H9 (cell line): ENCODE data around the gene BRI3BP. TPM values are rescaled to one million over a fixed set of nuclear protein-coding genes. Genes with fewer than 3 reads are reported as not detected.
"Not testable (repeated sequence)": the region's sequence is repeated elsewhere in the genome, so short reads cannot be mapped to it uniquely, and the experiment has no call there.

Source experiments
- DNase-seq: peaks from one replicate; pipeline ENCODE4 v3.0.0-alpha.2; 2017
- H2AFZ ChIP-seq: one replicate; pipeline ENCODE4 v1.6.1; 2013; ENCODE audit warnings: mild to moderate bottlenecking, low read length, control low read depth, moderate library complexity
- H2AK5ac ChIP-seq: 2 replicates; pipeline ENCODE4 v1.6.1; 2013; ENCODE audit warnings: low read length, control low read depth, mixed read lengths; ENCODE audit not compliant: insufficient read length
- H2BK120ac ChIP-seq: one replicate; pipeline ENCODE4 v1.6.1; 2013; ENCODE audit warnings: low read depth, mild to moderate bottlenecking, low read length, control low read depth, inconsistent platforms; ENCODE audit not compliant: poor library complexity, severe bottlenecking
- H2BK12ac ChIP-seq: 2 replicates; pipeline ENCODE4 v1.6.1; 2013; ENCODE audit warnings: low read length, control low read depth, mixed read lengths, low read depth; ENCODE audit not compliant: insufficient read length
- H2BK15ac ChIP-seq: 2 replicates; pipeline ENCODE4 v1.6.1; 2013; ENCODE audit warnings: low read depth, low read length, control low read depth
- H2BK20ac ChIP-seq: one replicate; pipeline ENCODE4 v1.6.1; 2013; ENCODE audit warnings: low read depth, mild to moderate bottlenecking, low read length, control low read depth, inconsistent platforms; ENCODE audit not compliant: poor library complexity, severe bottlenecking
- H2BK5ac ChIP-seq: 2 replicates; pipeline ENCODE4 v1.6.1; 2013; ENCODE audit warnings: low read length, control low read depth, mixed read lengths; ENCODE audit not compliant: insufficient read length
- H3K14ac ChIP-seq: 2 replicates; pipeline ENCODE4 v1.6.1; 2013; ENCODE audit warnings: low read length, control low read depth; ENCODE audit not compliant: insufficient read depth
- H3K18ac ChIP-seq: 2 replicates; pipeline ENCODE4 v1.6.1; 2013; ENCODE audit warnings: low read depth, mild to moderate bottlenecking, mixed read lengths, low read length, control low read depth; ENCODE audit not compliant: insufficient read length
- H3K23ac ChIP-seq: 2 replicates; pipeline ENCODE4 v1.6.1; 2013; ENCODE audit warnings: low read length, control low read depth, mixed read lengths, low read depth; ENCODE audit not compliant: insufficient read length
- H3K23me2 ChIP-seq: 2 replicates; pipeline ENCODE4 v1.6.1; 2013; ENCODE audit warnings: low read depth, mild to moderate bottlenecking, mixed read lengths, low read length, control low read depth; ENCODE audit not compliant: insufficient read length, poor library complexity, severe bottlenecking
- H3K27ac ChIP-seq: 2 replicates; pipeline ENCODE4 v1.5.1; 2013; ENCODE audit warnings: low read length, control low read depth, mixed read lengths, low read depth; ENCODE audit not compliant: insufficient read length
- H3K27me3 ChIP-seq: 2 replicates; pipeline ENCODE4 v1.6.1; 2013; ENCODE audit warnings: low read length, control low read depth, inconsistent platforms; ENCODE audit not compliant: insufficient read depth
- H3K4ac ChIP-seq: 2 replicates; pipeline ENCODE4 v1.6.1; 2013; ENCODE audit warnings: low read depth, mild to moderate bottlenecking, control low read depth, inconsistent platforms, low read length, moderate library complexity
- H3K4me1 ChIP-seq: 2 replicates; pipeline ENCODE4 v1.6.1; 2013; ENCODE audit warnings: low read length, control low read depth, inconsistent platforms; ENCODE audit not compliant: insufficient read depth
- H3K4me2 ChIP-seq: 2 replicates; pipeline ENCODE4 v1.6.1; 2013; ENCODE audit warnings: low read length, control low read depth, mixed read lengths; ENCODE audit not compliant: insufficient read length, insufficient read depth
- H3K56ac ChIP-seq: 2 replicates; pipeline ENCODE4 v1.6.1; 2013; ENCODE audit warnings: low read depth, mild to moderate bottlenecking, mixed read lengths, low read length, control low read depth; ENCODE audit not compliant: insufficient read length
- H3K79me1 ChIP-seq: 2 replicates; pipeline ENCODE4 v1.6.1; 2013; ENCODE audit warnings: low read depth, mild to moderate bottlenecking, moderate library complexity, low read length, control low read depth, inconsistent platforms; ENCODE audit not compliant: insufficient read depth, poor library complexity, severe bottlenecking
- H3K79me2 ChIP-seq: 2 replicates; pipeline ENCODE4 v1.6.1; 2013; ENCODE audit warnings: low read length, control low read depth, inconsistent platforms; ENCODE audit not compliant: insufficient read depth
- H3K9ac ChIP-seq: 2 replicates; pipeline ENCODE4 v1.6.1; 2013; ENCODE audit warnings: low read length, control low read depth, mixed read lengths; ENCODE audit not compliant: insufficient read length; ENCODE audit errors: extremely low read depth
- H3K9me3 ChIP-seq: one replicate; pipeline ENCODE4 v1.6.1; 2013; ENCODE audit warnings: low read depth, low read length, inconsistent platforms; ENCODE audit not compliant: control insufficient read depth
- H3T11ph ChIP-seq: one replicate; pipeline ENCODE4 v1.6.1; 2013; ENCODE audit warnings: mild to moderate bottlenecking, low read length, control low read depth, inconsistent platforms
- H4K20me1 ChIP-seq: one replicate; pipeline ENCODE4 v1.6.1; 2013; ENCODE audit not compliant: control insufficient read depth, insufficient read length, insufficient read depth
- H4K5ac ChIP-seq: 2 replicates; pipeline ENCODE4 v1.6.1; 2013; ENCODE audit warnings: low read depth, mild to moderate bottlenecking, mixed read lengths, low read length, control low read depth; ENCODE audit not compliant: insufficient read length
- H4K8ac ChIP-seq: replicated peaks from 2 replicates; pipeline ENCODE4 v1.6.1; 2013; ENCODE audit warnings: low read length, control low read depth, mixed read lengths, low read depth; ENCODE audit not compliant: insufficient read length
- H4K91ac ChIP-seq: 2 replicates; pipeline ENCODE4 v1.6.1; 2013; ENCODE audit warnings: low read depth, mild to moderate bottlenecking, moderate library complexity, mixed read lengths, low read length, control low read depth; ENCODE audit not compliant: insufficient read length
- H3K27ac Mint-ChIP-seq, 3 experiments: 2 replicates in 2 of 3; 3 replicates in 1 of 3; pipeline ENCODE4 v1.8.0; 2020 to 2021; ENCODE audit warnings: mixed read lengths in 3 of 3, mild to moderate bottlenecking in 1 of 3, moderate library complexity in 1 of 3
- H3K27me3 Mint-ChIP-seq: 2 replicates; pipeline ENCODE4 v1.8.0; 2021; ENCODE audit warnings: low read depth, mild to moderate bottlenecking, moderate library complexity, mixed read lengths
- H3K36me3 Mint-ChIP-seq, 3 experiments: 2 replicates in 2 of 3; 3 replicates in 1 of 3; pipeline ENCODE4 v1.8.0; 2020 to 2021; ENCODE audit warnings: low read depth in 3 of 3, mixed read lengths in 3 of 3; ENCODE audit not compliant: insufficient read depth in 1 of 3
- H3K4me1 Mint-ChIP-seq, 2 experiments: 2 replicates each; pipeline ENCODE4 v1.8.0; 2020; ENCODE audit warnings: mixed read lengths in 2 of 2
- H3K4me3 Mint-ChIP-seq, 2 experiments: 2 replicates in 1 of 2; 3 replicates in 1 of 2; pipeline ENCODE4 v1.8.0; 2020 to 2021; ENCODE audit warnings: mild to moderate bottlenecking in 2 of 2, mixed read lengths in 2 of 2, moderate library complexity in 1 of 2
- H3K9me3 Mint-ChIP-seq, 2 experiments: 2 replicates in 1 of 2; 3 replicates in 1 of 2; pipeline ENCODE4 v1.8.0; 2020; ENCODE audit warnings: mild to moderate bottlenecking in 2 of 2, mixed read lengths in 2 of 2, moderate library complexity in 1 of 2
- CTCF ChIP-seq: fragments of 200-600 bp; sonication (generic); conservative IDR thresholded peaks from 3 replicates; pipeline ENCODE4 v1.8.0; 2021; ENCODE audit warnings: antibody characterized with exemption, mild to moderate bottlenecking
- WGBS: extraction: QIAGEN DNeasy Blood & Tissue Kit; methylation state at CpG from one replicate; pipeline ENCODE4 v1.1.7; 2013; ENCODE audit warnings: missing lambda C conversion rate, low lambda C conversion rate, mixed read lengths; ENCODE audit not compliant: insufficient read length; ENCODE audit errors: extremely low coverage; 5-methylcytosine and 5-hydroxymethylcytosine counted together
- total RNA-seq: library from RNA; stranded (reverse); gene quantifications from 2 replicates; pipeline ENCODE4 v1.2.1, GENCODE V29; 2021

Gene BRI3BP
- total RNA-seq, 1 experiment from 2014 or later, result 10.5 TPM

GRCh38 chr12:125072496-125072895 is 79.1 kb downstream of the BRI3BP start:
- Mint-ChIP-seq H3K36me3 (peaks cover 21 to 40% (median 33%) of the 10 kb centered on the region in 3 experiments), H3K4me1 (peaks cover 10 to 11% of the 10 kb centered on the region in 2 experiments), H3K4me3 (no peak overlapping the region), H3K9me3 (no peaks in the 10 kb centered on the region), H3K27ac (no peak overlapping the region), H3K27me3 (no peaks in the 10 kb centered on the region)
- DNase-seq, result no peak
- Histone ChIP-seq H3K18ac (no peak overlapping the region), H4K20me1 (no peaks in the 10 kb centered on the region), H3K9me3 (no peaks in the 10 kb centered on the region), H3K14ac (no peak overlapping the region), H3K27me3 (no peaks in the 10 kb centered on the region), H3K27ac (no peak overlapping the region), H3K79me1 (peaks cover 3% of the 10 kb centered on the region), H3K56ac (no peak overlapping the region), H3K79me2 (peaks cover 6% of the 10 kb centered on the region; the same call in 1 of the 2 replicates), H2BK12ac (no peak overlapping the region), H4K91ac (no peak overlapping the region), H2AFZ (no peak overlapping the region), H3K9ac (no peak overlapping the region), H2BK15ac (no peak overlapping the region), H3T11ph (no peak overlapping the region), H2BK120ac (no peak overlapping the region), H2BK5ac (no peak overlapping the region), H4K5ac (no peak overlapping the region), H3K23ac (no peak overlapping the region), H3K4me2 (no peak overlapping the region), H4K8ac (no peak overlapping the region), H3K4me1 (no peaks in the 10 kb centered on the region; the same call in 1 of the 2 replicates), H2AK5ac (no peak overlapping the region), H2BK20ac (no peak overlapping the region), H3K4ac (no peak overlapping the region), H3K23me2 (no peaks in the 10 kb centered on the region)
- no peak for TF ChIP-seq CTCF
- WGBS, result no CpG with 5 or more reads among the region's 2 CpGs

DNA sequence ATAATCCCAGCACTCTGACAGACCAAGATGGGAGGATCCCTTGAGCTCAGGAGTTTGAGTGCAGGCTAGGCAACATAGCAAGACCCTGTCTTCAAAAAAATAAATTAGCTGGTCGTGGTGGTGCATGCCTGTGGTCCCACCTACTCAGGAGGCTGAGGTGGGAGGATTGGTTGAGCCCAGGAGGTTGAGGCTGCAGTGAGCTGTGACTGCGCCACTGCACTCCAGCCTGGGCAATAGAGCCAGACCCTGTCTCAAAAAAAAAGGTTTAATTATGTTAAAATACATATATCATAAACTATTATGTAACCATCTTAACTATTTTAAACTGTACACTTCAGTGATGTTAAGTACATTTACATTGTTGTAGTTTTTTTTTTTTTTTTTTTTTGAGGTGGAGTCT is 80.8 kb downstream of the BRI3BP start:
- H3K27me3 ChIP-seq, H3K27me3 Mint-ChIP-seq, H2BK20ac ChIP-seq, H3K23me2 ChIP-seq, H3K9ac ChIP-seq, H2AFZ ChIP-seq, H2BK5ac ChIP-seq, H3K4me1 ChIP-seq, H4K8ac ChIP-seq, H4K20me1 ChIP-seq, H2BK12ac ChIP-seq, H3K9me3 ChIP-seq, H3K56ac ChIP-seq, H4K5ac ChIP-seq, H3K14ac ChIP-seq, H3K79me1 ChIP-seq, H3K9me3 Mint-ChIP-seq, H3K4me3 Mint-ChIP-seq, H3K23ac ChIP-seq, H3T11ph ChIP-seq, H3K18ac ChIP-seq, H4K91ac ChIP-seq, H3K4ac ChIP-seq, H3K4me1 Mint-ChIP-seq, H2BK120ac ChIP-seq, DNase-seq, H3K79me2 ChIP-seq, H3K4me2 ChIP-seq, H3K27ac ChIP-seq, H2AK5ac ChIP-seq, H2BK15ac ChIP-seq: not testable (repeated sequence)
- H3K27ac Mint-ChIP-seq, result peak overlapping the region in 1 of 3 experiments; percentile 79; a peak in 1 of 7 replicates
- no CpG with 5 or more reads among the region's 2 CpGs for WGBS
- peaks cover 35 to 51% (median 42%) of the 10 kb centered on the region in 3 experiments; a peak in 6 of 7 replicates for H3K36me3 Mint-ChIP-seq
